NCI-H510A (cell line): ENCODE measurements around the gene RSF1.

Experiments used
- DNase-seq: peaks from one replicate; lab custom pipeline; 2025; lab: John Stamatoyannopoulos, UW

Gene RSF1

DNA sequence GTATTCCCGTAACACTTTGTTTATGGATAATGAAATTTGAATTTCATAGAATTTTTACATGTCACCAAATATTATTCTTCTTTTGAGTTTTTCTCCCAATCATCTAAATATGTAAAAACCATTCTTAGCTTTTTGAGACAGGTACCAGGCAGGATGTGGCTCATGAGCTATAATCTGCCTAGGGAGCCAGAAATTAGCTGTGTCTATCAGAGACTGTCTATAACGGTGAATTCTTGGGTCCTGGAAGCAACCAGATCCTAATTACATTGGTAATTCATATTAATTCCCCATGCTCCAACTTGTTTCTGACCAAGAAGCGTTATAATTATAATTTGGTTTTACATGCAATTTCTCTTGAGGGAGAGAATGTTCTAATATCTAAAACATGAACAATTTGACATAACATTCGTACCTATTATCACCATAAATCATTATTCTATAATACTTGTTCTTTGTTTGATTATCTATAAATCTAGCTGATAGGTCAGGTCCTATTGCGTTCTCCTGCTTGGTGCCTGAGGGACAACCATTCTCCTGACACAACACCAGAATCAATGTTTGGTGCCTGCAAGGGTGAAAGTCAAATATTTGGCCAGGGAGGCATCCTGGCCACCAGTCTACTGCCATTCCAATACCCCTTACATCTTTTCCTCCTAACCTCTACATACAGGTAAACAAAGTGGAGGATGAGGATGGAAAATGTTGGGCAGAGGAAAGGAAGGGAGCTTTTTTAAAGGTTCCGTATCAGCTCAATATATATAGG is 69.9 kb downstream of the RSF1 start:
- no peak for DNase-seq

DNA sequence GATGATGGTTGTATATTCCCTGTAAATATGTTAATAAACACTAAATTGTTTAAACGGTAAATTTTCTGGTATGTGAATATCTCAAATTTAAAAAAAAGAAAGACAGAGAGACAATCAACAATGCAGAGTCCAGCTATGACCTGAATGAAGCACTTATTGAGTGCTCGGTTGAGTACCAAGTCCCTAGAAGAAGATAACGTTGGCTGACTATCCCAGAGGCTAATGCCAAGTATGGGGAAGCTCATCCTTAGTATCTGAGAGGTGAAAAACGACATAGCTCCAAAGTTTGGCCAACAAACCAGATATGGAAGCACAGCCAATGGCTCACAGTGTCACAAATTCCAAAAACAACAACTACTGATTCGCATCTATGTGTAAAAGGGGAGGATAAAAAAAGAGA is 71.3 kb downstream of the RSF1 start:
- no peak for DNase-seq

DNA sequence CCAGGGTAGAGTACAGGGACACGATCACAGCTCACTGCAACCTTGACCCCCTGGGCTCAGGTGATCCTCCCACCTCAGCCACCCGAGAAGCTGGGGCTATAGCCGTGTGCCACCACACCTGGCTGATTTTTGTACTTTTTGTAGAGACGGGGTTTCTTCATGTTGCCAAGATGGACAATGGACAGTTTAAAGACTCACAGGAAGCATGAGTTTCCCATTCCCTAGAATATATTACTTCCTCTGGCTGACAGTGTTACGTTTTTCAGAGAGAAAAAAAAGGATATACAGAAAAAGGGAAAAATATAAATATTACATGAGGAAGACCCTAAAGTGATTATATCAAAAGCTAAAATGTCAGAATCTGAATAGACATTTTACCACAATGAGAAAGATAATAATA is 72.3 kb downstream of the RSF1 start:
- no peak for DNase-seq

DNA sequence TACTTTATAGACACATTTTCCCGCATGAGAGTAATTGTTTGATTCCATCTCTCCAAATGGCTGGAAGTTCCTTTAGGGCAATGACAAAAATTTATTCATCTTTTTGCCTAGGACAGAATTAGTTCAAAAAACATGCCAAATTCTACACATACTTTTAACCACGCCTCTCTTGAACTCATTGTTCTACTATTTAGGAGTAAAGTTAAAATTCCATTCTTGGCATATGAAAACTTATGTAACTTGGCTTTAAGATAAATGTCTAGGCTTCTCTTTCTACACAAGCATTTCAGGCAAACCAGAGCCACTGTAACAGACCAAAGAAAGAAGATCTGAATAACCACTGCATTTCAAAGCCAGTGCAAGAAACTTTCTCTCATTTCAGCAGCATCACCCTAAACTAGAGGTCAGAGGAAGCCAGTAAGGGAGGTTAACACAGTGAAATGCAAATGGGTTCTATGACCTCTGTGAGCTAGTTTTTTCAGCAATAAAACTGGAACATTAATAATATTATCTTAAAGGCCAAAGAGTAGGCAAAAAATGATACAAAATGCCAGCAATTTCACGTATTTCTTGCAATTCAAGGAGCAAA is 73.0 kb downstream of the RSF1 start:
- DNase-seq: no peak

DNA sequence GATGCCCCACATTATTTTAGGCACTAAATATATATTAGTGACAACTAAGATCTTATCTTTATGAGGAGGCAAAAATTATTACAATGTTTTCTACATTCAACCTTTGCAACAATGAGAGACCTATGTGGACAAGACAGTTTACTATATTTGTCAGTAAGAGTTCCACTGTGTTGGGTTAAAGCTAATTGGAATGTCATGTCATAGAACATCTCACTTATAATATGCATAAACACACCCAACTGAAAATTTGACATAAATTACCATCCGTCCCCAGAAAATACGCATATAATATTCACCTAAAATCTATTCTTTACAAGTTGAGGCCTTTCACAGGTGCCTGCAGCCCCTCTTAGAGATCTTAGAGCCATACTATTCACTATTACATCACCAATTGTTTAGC is 84.0 kb downstream of the RSF1 start:
- no peak for DNase-seq

DNA sequence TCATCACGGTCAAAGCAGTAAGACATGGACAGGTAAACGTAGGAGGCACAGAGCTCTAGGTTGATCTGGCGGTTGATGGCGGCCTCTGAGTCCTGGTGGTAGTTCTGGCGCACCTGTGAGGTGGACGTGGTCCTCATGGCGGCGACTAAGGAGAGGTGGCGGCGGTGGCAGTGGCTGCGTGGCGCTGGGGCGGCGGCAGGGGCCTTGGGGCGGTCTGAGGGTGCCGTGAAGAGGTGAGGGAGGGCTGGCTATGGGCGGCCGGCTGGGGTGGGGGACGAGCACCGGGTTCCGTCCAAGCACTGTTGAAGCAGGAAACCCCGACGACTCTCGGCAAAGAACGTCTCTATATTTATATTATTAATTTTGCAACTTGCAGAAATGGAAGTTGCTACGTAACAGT is 85.6 kb downstream of the RSF1 start:
- no peak for DNase-seq

DNA sequence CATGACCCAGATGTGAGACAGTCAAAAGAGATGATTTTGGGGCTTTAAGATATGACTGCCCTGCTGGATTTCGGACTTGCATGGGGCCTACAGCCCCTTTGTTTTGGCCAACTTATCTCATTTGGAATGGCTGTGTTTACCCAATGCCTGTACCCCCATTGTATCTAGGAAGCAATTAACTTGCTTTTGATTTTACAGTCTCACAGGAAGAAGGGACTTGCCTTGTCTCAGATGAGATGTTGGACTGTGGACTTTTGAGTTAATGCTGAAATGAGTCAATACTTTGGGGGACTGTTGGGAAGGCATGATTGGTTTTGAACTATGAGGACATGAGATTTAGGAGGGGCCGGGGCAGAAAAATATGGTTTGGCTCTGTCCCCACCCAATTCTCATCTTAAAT is 88.4 kb downstream of the RSF1 start:
- no peak for DNase-seq

DNA sequence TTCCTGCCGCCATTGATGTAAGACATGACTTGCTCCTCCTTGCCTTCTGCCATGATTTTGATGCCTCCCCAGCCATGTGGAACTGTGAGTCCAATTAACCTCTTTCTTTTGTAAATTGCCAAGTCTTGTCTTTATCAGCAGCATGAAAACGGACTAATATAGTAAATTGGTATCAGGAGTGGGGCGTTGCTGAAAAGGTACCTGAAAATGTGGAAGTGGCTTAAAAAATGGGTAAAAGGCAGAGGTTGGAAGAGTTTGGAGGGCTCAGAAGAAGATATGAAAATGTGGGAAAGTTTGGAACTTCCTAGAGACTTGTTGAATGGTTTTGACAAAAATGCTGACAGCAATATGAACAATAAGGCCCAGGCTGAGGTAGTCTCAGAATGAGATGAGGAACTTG is 89.7 kb downstream of the RSF1 start:
- no peak for DNase-seq

DNA sequence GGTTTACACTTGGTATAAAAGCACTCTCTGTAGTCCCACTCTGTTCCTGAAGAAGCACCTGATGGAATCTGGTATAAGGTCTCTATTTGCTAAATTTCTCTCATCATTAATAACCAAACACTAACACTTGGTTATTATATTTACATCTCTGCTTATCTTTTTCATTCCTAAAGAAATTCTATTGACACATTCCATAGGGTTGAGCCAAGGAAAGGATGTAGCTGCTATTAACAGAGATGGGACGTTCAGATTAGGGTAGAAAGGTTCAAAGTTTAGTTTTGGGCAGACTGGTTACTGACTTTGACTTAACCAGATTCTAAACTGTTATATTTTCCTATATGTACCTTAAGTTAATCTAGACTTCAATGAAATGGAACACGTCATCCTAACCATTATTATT is 91.5 kb downstream of the RSF1 start:
- DNase-seq: no peak

DNA sequence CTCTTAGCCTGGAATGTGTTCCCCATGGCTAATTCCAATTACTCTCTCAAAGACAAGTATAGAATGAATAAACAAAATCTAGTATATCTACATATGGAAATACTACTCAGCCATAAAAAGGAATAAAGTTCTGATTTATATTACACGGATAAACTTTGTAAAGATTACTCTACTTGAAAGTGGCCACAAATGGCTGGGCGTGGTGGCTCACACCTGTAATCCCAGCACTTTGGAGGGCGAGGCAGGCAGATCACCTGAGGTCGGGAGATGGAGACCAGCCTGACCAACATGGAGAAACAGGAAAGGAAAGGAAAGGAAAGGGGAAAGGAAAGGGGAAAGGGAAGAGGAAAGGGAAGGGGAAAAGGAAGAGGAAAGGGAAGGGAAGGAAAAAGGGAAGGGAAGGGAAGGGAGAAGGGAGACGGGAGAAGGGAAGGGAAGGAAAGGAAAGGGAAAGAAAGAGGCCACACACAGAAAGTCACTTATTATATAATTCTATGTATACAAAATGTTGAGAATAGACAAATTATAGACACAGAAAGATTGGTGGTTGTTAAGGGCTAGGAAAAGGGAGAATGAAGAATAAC is 92.2 kb downstream of the RSF1 start:
- no peak for DNase-seq

DNA sequence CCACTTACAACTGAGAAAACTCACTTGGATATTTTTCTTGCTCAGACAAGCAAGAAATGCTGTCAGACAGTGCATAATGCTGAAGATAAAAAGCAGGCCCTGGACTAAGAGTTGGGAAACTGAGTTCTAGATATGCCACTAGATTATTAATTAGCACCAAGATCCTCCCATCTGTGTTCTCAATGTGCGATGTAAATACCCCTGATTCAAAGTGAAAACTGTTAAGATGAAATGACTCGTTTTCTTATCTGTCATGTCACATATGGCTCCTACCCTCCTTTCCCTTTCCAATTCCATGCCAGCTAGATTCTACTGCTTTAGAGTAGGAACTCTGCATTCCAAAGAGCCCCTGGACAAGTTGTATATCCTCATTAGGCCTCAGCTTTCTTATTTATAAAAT is 94.0 kb downstream of the RSF1 start:
- DNase-seq: no peak

DNA sequence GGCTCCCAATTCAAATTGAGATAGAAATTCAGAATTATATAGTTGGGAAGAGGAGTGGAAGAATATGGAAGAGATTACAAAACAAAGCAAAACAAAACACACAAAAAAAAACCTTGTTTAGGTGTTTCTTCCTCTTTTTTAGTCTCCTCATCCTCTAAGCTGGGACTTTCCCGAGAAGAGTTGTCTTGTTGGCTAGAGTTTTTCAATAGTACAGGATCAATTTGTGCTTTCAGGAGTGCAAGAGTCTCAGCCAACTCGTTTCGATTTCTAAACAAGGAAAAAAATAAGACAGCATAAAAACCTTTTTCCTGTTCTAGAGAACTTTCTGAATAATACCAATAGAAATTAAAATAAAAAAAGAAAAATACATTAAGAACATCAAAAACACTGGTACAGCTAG is 95.1 kb downstream of the RSF1 start:
- DNase-seq: no peak

DNA sequence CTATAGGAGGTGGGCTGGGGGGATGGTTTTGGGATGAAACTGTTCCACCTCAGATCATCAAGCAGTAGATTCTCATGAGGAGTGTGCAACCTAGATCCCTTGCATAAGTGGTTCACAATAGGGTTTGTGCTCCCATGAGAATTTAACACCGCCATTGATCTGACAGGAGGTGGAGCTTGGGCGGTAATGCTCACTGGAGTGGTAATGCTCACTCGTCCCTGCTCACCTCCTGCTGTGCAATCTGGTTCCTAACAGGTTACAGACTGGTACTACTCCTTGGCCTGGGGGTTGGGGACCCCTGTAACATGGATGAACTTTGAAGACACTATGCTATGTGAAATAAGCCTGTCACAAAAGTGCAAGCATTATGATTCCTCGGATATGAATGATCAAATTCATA is 95.9 kb downstream of the RSF1 start:
- no peak for DNase-seq

DNA sequence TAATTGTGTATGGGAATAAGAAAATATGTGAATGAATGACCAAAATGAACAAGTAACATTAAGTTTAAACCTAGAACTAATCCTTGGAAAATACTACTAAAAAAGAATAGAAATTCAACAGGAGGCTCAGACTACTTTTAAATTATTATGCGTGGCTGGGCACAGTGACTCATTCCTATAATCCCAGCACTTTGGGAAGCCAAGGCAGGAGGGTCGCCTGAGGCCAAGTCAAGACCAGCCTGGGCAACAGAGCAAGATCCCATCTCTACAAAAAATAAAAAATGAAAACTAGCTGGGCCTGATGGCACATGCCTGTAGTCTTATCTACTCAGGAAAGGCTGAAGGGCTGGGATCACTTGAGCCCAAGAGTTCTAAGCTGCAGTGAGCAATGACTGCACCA is 97.5 kb downstream of the RSF1 start:
- DNase-seq: no peak

DNA sequence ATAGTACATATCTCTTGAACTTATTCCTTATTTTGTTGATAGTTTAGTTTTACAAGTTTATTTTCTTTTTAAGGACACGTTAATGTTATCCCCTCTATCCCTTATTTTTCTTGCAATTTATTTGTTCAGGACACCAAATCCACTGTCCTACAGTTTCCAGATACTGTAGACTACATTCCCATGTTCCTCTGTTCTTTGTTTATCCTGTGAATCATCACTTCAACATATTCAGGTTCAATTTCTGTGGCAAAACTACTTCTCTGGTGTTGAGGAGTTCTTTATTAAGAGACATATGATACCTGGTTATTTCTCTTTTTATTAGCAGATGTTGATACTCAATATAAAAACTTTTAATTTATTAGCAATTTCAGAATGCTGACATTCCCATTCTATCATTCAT is 110.2 kb downstream of the RSF1 start:
- no peak for DNase-seq

DNA sequence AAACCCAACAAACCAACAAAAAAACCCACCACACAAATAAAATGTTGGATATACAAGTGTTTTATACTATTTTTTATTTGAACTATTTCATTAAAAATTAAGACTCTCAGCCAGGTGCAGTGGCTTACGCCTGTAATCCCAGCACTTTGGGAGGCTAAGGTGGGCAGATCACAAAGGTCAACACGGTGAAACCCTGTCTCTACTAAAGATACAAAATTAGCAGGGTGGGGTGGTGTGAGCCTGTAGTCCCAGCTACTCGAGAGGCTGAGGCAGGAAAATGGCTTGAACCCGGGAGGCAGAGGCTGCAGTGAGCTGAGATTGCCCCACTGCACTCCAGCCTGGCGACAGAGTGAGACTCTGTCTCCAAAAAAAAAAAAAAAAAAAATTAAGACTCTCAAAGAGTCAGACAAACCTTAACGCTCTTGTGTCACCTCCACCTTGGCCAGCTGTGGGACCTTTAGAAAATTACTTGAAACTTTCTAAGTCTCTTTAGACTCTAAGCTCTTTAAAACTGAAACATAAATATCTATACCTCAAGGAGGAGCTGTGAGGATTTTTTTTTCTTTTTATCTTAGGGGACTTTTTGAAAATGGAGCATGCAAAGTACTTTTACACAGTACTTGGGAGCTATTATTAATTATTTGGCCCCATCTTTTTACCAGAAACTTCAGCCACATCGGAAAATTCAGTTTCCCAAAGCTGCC is 114.5 kb downstream of the RSF1 start:
- no peak for DNase-seq

DNA sequence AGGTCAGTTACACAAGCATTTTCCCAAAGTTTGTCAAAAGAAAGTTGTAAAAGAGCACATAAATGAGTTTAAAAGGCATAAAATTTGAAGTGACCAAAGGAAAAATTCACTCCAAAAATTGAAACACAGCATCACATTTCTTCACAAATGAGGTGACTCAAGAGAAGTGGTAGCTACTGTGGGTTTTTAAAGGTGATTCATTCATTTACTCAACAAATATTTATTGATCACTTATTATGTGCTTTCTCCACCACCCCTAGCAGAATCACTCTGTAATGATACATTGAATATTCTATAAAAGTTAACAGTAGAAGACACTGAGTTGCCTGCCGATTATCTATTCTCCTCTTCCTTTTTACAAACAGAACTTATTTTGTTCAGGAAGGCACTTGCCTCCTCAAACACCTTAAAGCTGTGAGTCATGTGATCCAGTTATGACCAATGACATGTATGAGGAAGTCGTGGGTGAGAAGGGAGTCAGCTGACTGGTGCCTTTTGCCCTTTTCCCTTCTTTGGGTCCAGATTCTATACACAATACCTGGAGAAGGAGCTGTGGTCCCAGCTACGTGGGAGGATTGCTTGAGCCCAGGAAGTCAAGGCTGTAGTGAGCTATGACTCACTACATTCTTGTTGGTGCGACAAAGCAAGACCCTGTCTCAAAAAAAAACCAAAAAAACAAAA is 115.2 kb downstream of the RSF1 start:
- DNase-seq: no peak

DNA sequence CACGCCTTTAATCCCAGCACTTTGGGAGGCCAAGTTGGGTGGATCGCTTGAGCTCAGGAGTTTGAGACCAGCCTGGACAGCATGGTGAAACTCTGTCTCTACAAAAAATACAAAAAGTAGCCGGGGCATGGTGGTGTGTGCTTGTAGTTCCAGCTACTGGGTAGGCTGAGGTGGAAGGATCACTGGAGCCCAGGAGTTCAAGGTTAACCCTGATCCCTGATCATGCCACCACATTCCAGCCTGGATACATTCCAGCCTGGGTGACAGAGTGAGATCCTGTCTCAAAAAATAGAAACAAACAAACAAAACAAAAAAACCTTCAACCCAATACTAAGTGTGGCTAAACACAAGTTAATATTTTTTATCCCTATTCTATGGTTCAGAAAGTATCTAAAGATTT is 116.5 kb downstream of the RSF1 start:
- no peak for DNase-seq

DNA sequence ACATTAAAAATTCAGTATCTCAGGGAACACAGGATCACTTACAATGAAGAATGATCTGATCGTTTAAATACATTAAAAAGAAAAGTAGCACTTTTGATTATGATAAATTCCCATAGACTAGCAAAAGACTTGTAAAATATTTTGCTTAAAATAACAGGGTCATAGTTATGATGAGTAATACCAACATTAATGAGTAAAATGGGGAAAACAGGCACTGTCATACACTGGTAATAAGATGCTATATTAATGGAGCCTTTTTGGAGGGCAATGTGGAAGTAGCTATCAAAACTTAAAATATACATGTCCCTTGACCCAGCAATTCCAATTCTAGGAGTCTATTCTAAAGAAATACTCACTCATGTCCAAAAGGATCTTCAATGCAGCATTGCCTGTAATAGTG is 121.1 kb downstream of the RSF1 start:
- DNase-seq: no peak

DNA sequence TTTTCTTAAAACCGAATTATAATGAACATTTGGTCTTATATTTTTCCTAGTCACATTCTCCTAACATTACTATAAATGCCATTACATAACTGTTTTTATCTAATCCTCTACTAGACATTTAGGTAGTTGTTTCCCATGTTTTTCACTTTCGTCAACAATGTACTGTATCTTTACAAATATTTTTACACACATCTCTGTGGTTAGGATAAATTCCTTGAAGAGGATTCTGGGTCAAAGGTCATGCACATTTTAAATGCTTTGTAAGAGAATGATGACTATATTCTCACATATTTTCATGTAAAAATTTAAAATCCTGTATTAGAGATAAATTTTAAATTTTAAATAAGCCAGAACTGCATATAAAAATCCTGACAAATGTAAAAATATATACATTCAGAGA is 121.6 kb downstream of the RSF1 start:
- no peak for DNase-seq

DNA sequence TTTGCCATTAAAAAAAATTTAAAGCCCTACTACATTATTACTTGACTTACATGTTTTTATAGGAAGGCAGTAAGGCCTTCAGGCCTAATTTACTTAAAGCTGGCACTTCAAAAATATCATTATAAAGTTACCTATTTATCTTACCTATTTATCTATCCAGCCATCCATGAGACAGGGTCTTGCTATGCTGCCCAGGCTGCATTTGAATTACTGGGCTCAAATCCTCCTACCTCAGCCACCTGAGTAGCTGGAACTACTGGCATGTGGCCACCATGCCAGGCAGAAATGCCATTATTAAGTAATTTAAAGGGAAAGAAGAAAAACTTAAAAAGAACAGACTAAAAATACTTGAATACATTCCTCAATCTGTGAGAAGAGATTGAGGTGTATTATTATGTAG is 122.7 kb downstream of the RSF1 start:
- DNase-seq: no peak

DNA sequence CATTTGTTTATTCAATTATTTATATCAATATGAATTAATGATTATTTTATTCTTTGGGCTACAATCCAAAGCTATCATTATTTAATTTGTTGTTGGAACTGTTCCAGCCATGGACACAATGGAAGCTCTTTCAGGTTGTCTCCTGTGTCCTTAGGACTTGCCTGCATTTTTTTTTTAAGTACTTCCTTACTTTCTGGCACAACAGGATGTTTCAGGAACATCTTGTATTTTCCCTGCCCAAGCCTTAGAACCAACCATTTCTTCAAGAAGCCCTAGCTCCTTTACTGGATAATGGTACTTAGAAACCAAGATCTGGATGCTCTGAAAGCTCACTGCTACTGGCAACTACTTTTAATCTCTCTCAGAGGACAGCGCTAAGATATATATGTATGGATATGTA is 125.1 kb downstream of the RSF1 start:
- no peak for DNase-seq

DNA sequence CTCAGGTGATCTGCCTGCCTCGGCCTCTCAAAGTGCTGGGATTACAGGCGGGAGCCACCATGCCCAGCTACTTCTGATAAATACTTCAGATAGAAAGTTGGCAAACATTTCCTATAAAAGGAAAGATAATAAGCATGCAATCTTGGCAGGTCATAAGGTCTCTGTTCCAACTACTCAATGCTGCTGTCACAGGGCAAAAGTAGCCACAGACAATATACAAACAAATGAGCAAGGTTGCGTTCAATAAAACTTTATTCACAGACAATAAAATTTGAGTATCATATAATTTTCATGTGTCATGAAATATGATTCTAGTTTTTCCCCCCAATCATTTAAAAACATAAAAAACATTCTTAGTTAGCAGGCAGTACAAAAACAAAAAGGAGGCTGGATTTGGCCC is 129.9 kb downstream of the RSF1 start:
- DNase-seq: no peak
